ENCODE measurements around the gene LAPTM5.

Gene LAPTM5

DNA sequence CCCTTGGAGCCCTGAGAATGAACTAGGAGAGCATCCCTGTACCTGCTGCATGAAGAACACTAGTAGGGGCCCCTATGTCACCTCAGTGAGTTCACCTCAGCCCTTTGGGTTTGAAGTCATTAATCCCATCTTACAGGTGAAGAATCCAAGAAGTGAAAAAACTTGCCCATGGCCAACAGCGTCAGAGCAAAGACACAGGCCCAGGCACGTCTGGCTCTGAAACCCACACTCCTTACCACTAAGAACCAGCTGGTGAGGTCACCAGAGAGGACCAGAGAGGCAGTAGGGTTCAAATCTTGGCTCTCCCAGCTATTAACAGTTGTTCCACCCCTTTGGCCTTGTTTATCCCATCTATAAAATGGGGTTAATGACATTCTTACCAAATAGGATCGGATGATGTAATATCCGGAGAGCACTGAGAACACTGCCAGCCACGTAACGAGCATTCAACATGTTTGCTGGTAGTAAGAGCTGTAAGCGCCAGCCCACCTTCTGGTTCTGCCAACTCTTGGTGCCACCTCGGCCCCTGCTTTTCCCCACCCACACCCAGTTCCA is 43.0 kb downstream of the LAPTM5 start:
- Histone ChIP-seq H2AFZ (ENCODE audit: low read length) (no peak overlapping the region), H4K20me1 (ENCODE audit: insufficient read depth, low read length) (no peaks in the 10 kb centered on the region), H3K9me3 (replicated peaks; ENCODE audit: insufficient read depth, low read length) (no peaks in the 10 kb centered on the region), H3K27ac (ENCODE audit: low read length) (no peak overlapping the region), H3K36me3 (replicated peaks; ENCODE audit: insufficient read depth, low read length) (no peaks in the 10 kb centered on the region), H3K9me2 (replicated peaks; ENCODE audit: insufficient read depth, low read length) (no peaks in the 10 kb centered on the region), H3F3A (ENCODE audit: insufficient read depth, low read length) (no peaks in the 10 kb centered on the region), H3K27me3 (replicated peaks; ENCODE audit: insufficient read depth, low read length) (peaks cover 42% of the 10 kb centered on the region), H3K4me1 (ENCODE audit: low read length) (peaks cover 4% of the 10 kb centered on the region), H3K9ac (ENCODE audit: low read length) (no peak overlapping the region), H3K4me2 (ENCODE audit: low read depth, low read length) (no peak overlapping the region), H3K4me3 (ENCODE audit: low read length) (no peak overlapping the region), H3K79me2 (ENCODE audit: low read length) (no peaks in the 10 kb centered on the region)
- TF ChIP-seq EZH2 (optimal IDR thresholded peaks at IDR 0.05; ENCODE audit: low read depth, low read length): no peak
- TF ChIP-seq, protein P1, sequence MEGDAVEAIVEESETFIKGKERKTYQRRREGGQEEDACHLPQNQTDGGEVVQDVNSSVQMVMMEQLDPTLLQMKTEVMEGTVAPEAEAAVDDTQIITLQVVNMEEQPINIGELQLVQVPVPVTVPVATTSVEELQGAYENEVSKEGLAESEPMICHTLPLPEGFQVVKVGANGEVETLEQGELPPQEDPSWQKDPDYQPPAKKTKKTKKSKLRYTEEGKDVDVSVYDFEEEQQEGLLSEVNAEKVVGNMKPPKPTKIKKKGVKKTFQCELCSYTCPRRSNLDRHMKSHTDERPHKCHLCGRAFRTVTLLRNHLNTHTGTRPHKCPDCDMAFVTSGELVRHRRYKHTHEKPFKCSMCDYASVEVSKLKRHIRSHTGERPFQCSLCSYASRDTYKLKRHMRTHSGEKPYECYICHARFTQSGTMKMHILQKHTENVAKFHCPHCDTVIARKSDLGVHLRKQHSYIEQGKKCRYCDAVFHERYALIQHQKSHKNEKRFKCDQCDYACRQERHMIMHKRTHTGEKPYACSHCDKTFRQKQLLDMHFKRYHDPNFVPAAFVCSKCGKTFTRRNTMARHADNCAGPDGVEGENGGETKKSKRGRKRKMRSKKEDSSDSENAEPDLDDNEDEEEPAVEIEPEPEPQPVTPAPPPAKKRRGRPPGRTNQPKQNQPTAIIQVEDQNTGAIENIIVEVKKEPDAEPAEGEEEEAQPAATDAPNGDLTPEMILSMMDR (IDR thresholded peaks at IDR 0.05; ENCODE audit: low read length): no peak
- no peak for TF ChIP-seq EZH2phosphoT487 (IDR thresholded peaks at IDR 0.05; ENCODE audit: low read length)
- no peak for DNase-seq

DNA sequence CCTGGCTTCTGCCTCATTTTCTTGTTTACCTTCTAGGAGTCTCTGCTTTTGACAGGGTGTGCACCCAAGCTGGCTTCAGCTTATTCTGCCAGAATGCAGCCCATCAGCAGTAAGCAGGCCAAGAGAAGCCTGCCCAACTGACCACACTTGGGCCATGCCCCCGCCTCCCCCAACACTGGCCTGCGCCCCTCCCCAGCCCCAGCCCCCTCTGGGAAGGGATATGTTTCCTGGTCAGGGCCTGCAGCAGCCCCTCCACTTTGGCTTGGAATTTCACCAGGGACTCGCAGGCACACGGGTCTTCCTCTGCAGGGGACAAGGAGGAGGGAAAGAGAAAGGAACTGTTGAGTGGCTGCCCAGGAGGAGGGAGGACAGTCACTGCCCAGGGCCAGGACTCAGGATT is 43.5 kb downstream of the LAPTM5 start:
- Histone ChIP-seq H3F3A (ENCODE audit: insufficient read depth, low read length) (no peaks in the 10 kb centered on the region), H3K79me2 (ENCODE audit: low read length) (no peaks in the 10 kb centered on the region), H3K27ac (ENCODE audit: low read length) (no peak overlapping the region), H3K4me2 (ENCODE audit: low read depth, low read length) (no peak overlapping the region), H3K4me3 (ENCODE audit: low read length) (no peak overlapping the region), H3K36me3 (replicated peaks; ENCODE audit: insufficient read depth, low read length) (no peaks in the 10 kb centered on the region), H3K9me3 (replicated peaks; ENCODE audit: insufficient read depth, low read length) (no peaks in the 10 kb centered on the region), H4K20me1 (ENCODE audit: insufficient read depth, low read length) (no peaks in the 10 kb centered on the region), H3K9ac (ENCODE audit: low read length) (no peak overlapping the region), H2AFZ (ENCODE audit: low read length) (no peak overlapping the region), H3K4me1 (ENCODE audit: low read length) (no peaks in the 10 kb centered on the region), H3K27me3 (replicated peaks; ENCODE audit: insufficient read depth, low read length) (peaks cover 48% of the 10 kb centered on the region), H3K9me2 (replicated peaks; ENCODE audit: insufficient read depth, low read length) (no peaks in the 10 kb centered on the region)
- TF ChIP-seq EZH2 (optimal IDR thresholded peaks at IDR 0.05; ENCODE audit: low read depth, low read length): no peak
- DNase-seq: no peak

DNA sequence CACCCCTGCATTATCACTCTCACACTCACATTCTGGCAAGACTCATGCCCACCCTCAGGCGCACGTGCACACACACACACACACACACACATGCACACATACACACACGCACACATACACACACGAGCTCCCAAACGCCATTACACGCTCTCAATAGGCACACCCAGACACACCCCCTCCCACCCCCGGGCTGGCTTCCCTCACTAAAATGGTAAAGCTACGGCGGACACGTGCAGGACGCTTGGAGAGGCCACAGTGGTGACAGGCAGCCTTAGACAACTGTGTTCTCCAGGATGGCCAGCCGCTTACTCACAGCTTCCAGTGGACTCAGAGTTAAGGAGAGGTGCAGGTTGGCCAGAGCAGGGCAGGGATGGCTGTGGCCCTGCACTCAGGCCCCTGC is 44.3 kb downstream of the LAPTM5 start:
- no peaks in the 10 kb centered on the region for H3K9me3 ChIP-seq (replicated peaks; ENCODE audit: insufficient read depth, low read length)
- DNase-seq: no peak
- no peak overlapping the region for H3K9ac ChIP-seq (ENCODE audit: low read length)
- H3K4me1 ChIP-seq (ENCODE audit: low read length): no peaks in the 10 kb centered on the region
- no peaks in the 10 kb centered on the region for H3F3A ChIP-seq (ENCODE audit: insufficient read depth, low read length)
- H2AFZ ChIP-seq (ENCODE audit: low read length): no peak overlapping the region
- peaks cover 55% of the 10 kb centered on the region for H3K27me3 ChIP-seq (replicated peaks; ENCODE audit: insufficient read depth, low read length)
- no peaks in the 10 kb centered on the region for H3K79me2 ChIP-seq (ENCODE audit: low read length)
- H3K4me3 ChIP-seq (ENCODE audit: low read length): no peak overlapping the region
- TF ChIP-seq, protein P1 (IDR thresholded peaks at IDR 0.05; ENCODE audit: low read length): no peak
- TF ChIP-seq EZH2phosphoT487 (IDR thresholded peaks at IDR 0.05; ENCODE audit: low read length): no peak
- no peak for TF ChIP-seq EZH2 (optimal IDR thresholded peaks at IDR 0.05; ENCODE audit: low read depth, low read length)
- H3K9me2 ChIP-seq (replicated peaks; ENCODE audit: insufficient read depth, low read length): no peaks in the 10 kb centered on the region
- no peak overlapping the region for H3K27ac ChIP-seq (ENCODE audit: low read length)
- no peak overlapping the region for H3K4me2 ChIP-seq (ENCODE audit: low read depth, low read length)
- no peaks in the 10 kb centered on the region for H3K36me3 ChIP-seq (replicated peaks; ENCODE audit: insufficient read depth, low read length)
- H4K20me1 ChIP-seq (ENCODE audit: insufficient read depth, low read length): no peaks in the 10 kb centered on the region

DNA sequence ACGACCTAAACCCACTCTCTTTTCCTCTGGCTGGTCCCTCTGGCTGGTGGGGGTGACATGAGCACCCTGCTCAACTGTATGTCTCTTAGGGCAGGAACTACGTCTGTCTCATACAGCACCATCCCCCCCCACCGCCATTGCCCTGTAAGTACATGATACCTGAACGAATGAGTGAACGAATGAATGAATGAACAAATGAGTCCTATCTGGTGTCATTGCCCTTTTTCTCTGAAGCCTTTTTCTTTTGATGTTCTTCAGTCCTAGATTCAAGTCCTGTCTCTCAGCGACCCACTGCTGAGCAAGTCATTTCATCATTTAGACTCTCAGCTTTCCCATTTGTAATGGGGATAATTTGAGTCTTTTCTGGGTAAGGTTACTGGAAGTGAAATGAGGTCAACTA is 45.0 kb downstream of the LAPTM5 start:
- Histone ChIP-seq H3K4me2 (ENCODE audit: low read depth, low read length) (no peak overlapping the region), H3K9me2 (replicated peaks; ENCODE audit: insufficient read depth, low read length) (no peaks in the 10 kb centered on the region), H2AFZ (ENCODE audit: low read length) (no peak overlapping the region), H3K4me1 (ENCODE audit: low read length) (no peaks in the 10 kb centered on the region), H3K9ac (ENCODE audit: low read length) (no peak overlapping the region), H3K36me3 (replicated peaks; ENCODE audit: insufficient read depth, low read length) (no peaks in the 10 kb centered on the region), H3K27me3 (replicated peaks; ENCODE audit: insufficient read depth, low read length) (peaks cover 60% of the 10 kb centered on the region), H3K27ac (ENCODE audit: low read length) (no peak overlapping the region), H3K4me3 (ENCODE audit: low read length) (no peak overlapping the region), H4K20me1 (ENCODE audit: insufficient read depth, low read length) (no peaks in the 10 kb centered on the region), H3F3A (ENCODE audit: insufficient read depth, low read length) (no peaks in the 10 kb centered on the region), H3K79me2 (ENCODE audit: low read length) (no peaks in the 10 kb centered on the region), H3K9me3 (replicated peaks; ENCODE audit: insufficient read depth, low read length) (no peaks in the 10 kb centered on the region)
- no peak for DNase-seq
- TF ChIP-seq, protein P1 (IDR thresholded peaks at IDR 0.05; ENCODE audit: low read length): no peak
- TF ChIP-seq EZH2 (optimal IDR thresholded peaks at IDR 0.05; ENCODE audit: low read depth, low read length) (no peak), EZH2phosphoT487 (IDR thresholded peaks at IDR 0.05; ENCODE audit: low read length) (no peak)

Measured in MM.1S (cell line).